Left renal pelvis (tissue), 4 donors: ENCODE measurements around the gene F11. TPM values are rescaled to one million over a fixed set of nuclear protein-coding genes. Genes with fewer than 3 reads are reported as not detected.
"Not testable (repeated sequence)": the region's sequence is repeated elsewhere in the genome, so short reads cannot be mapped to it uniquely, and the experiment has no call there.

Source experiments
- DNase-seq, 4 donors: peaks; one replicate each; pipeline ENCODE4 v3.0.0-alpha.2; 2013; ENCODE audit warnings: low read depth in 4 of 4, low spot score in 3 of 4
- polyA plus RNA-seq, 4 donors: library from polyadenylated mRNA; unstranded; fragments of 120-200 nt; gene quantifications; one replicate each; pipeline ENCODE4 v1.2.1, GENCODE V29; 2013; ENCODE audit not compliant: insufficient read length in 4 of 4

Gene F11
- polyA plus RNA-seq, 4 donors = 1.8 to 4.7 (median 3.2) TPM

GRCh38 chr4:186298031-186298647 is 32.1 kb downstream of the F11 start:
- no peak for DNase-seq

- DNase-seq = no peak
Measured at GRCh38 chr4:186299291-186299690, 33.3 kb downstream of the F11 start.

- no peak for DNase-seq
Measured at GRCh38 chr4:186300659-186301390, 34.8 kb downstream of the F11 start.

GRCh38 chr4:186304216-186304615 is 38.2 kb downstream of the F11 start:
- DNase-seq = no peak

GRCh38 chr4:186304866-186305505 is 39.0 kb downstream of the F11 start:
- no peak for DNase-seq

GRCh38 chr4:186307497-186307896 is 41.5 kb downstream of the F11 start:
- DNase-seq = no peak

- no peak for DNase-seq
Measured at GRCh38 chr4:186307916-186308315, 41.9 kb downstream of the F11 start.

- DNase-seq = no peak
Measured at GRCh38 chr4:186318481-186318880, 52.5 kb downstream of the F11 start.

- DNase-seq = not testable (repeated sequence)
Measured at GRCh38 chr4:186324660-186325059, 58.7 kb downstream of the F11 start.

GRCh38 chr4:186326391-186326790 is 60.4 kb downstream of the F11 start:
- DNase-seq = no peak

GRCh38 chr4:186329372-186329771 is 63.4 kb downstream of the F11 start:
- no peak for DNase-seq

- no peak for DNase-seq
Measured at GRCh38 chr4:186330368-186330767, 64.4 kb downstream of the F11 start.

GRCh38 chr4:186335793-186336192 is 69.8 kb downstream of the F11 start:
- DNase-seq = no peak

Other genes with a start within 250 kb of the F11 start
- 10 to 100 TPM; 12.4 to 17.1 (median 13.3) TPM for gene TLR3, start 197.0 kb upstream of the F11 start, polyA plus RNA-seq
- 10 to 100 TPM; 21.5 to 57.3 (median 51.7) TPM for gene FAM149A, start 161.5 kb upstream of the F11 start, polyA plus RNA-seq
- 10 to 100 TPM; 14.1 to 30.7 (median 16.8) TPM for gene CYP4V2, start 74.6 kb upstream of the F11 start, polyA plus RNA-seq
- gene KLKB1, start 38.7 kb upstream of the F11 start, polyA plus RNA-seq = 1 to 10 TPM; 1.1 to 2.4 (median 1.8) TPM